ENCODE results near the gene DDI2.
"Not testable (repeated sequence)": the region's sequence is repeated elsewhere in the genome, so short reads cannot be mapped to it uniquely, and the experiment has no call there.

DDI2 gene

DNA sequence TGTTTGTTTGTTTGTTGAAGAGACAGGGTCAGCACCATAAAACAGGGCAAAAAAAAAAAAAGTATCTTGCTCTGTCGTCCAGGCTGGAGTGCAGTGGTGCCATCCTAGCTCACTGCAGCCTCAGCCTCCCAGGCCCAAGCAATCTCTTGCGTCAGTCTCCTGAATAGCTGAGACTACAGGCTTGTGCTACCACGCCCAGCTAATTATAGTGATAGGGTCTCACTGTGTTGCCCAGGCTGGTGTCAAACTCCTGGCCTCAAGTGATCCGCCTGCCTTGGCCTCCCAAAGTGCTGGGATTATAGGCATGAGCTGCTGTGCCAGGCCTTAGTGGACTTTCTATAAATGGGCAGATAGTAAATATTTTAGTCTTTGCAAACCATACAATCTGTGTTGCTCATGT lies 19.2 kb downstream of the DDI2 start:
- no peak for DNase-seq (ENCODE audit: low spot score)

DNA sequence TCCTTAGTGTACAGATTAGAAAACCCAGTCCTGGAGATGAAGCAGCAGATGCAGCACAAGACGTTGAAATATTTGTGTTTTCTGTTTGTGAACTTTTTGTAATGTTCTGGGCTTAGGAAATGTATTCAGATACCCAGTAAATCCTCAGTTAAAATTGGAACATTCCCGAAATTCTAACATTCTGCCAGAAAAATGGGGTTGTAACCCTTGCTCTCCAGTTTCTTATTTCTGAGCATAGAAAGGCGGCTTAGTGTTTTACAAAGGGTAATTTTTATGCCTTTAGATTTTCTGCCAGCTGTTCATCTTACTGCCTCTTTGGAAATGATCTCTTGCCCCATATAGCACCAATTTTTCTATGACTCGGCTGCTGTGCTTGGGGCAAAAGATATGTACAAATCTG lies 20.6 kb downstream of the DDI2 start:
- DNase-seq (ENCODE audit: low spot score) = no peak

DNA sequence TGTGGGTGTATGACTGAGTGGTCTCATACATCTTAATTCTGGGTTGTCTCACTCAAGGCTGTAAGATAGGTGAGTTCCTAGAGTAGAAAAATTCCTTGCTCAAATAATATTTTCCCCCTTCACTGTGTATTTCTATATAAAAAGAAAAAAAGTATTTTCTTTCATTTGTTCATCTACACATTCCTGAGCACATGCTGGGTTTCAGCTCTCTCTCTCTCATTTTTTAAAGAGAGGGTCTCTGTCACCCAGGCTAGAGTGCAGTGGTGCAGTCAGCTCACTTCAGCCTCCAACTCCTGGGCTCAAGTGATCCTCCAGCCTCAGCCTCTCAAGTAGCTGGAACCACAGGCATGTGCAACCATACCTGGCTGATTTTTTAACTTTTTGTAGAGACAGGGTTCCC lies 22.0 kb downstream of the DDI2 start:
- no peak for DNase-seq (ENCODE audit: low spot score)

DNA sequence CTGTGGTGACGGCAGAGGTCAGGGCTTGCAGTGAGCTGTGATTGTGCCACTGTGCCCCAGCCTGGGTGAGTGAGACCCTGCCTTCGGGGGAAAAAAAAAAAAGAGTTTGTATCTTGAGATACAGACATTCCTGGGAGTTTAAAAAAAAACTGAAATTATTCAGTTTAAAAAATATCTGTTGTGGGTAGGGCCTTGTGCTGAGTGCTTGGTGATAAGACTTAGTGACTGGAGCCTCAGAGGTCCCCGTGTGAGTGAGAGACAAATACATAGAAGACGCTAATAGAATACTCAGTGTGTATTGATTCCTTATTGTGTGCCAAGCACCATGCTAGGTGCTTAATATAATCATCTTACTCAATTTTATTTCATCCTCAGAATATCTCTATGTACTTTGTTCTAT lies 22.7 kb downstream of the DDI2 start:
- no peak for DNase-seq (ENCODE audit: low spot score)

DNA sequence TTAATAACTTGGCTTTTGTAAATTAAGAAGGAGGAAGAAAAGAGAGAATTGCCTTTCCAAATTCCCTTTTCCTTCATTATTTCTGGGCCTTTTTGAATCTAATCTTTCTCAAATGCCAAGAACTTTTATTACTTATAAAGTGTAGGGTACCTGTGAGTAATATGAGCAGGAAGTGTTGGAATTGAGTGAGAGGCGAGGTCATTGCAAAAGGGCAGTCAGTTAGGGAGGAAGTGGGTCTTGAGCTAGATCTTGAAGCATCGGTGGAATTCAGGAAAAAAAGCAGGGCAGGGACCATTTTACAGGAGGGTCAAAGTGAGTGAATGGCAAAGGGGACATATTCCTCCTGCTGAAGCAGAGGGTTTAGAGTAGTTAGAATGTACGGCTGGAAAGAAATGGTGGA lies 23.4 kb downstream of the DDI2 start:
- no peak for DNase-seq (ENCODE audit: low spot score)

DNA sequence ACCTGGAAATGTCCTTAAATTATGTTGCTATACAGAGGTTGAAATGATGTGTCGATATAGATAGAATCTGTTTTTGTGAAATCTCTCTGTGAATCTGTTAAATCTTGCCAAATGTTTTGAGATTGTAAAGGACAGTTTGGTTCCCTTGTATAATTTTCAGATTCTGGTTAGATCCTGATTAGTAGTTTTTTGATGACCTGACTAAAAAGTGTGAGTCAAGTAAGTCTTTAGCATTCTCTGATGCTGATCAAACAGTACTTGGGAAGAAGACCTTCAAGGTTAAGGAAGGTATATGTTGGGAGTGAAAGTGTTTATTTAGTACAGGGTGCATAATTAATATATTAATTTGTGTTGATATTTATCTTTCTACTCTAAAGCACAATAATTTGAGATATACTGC lies 32.7 kb downstream of the DDI2 start:
- DNase-seq (ENCODE audit: low spot score) = no peak

DNA sequence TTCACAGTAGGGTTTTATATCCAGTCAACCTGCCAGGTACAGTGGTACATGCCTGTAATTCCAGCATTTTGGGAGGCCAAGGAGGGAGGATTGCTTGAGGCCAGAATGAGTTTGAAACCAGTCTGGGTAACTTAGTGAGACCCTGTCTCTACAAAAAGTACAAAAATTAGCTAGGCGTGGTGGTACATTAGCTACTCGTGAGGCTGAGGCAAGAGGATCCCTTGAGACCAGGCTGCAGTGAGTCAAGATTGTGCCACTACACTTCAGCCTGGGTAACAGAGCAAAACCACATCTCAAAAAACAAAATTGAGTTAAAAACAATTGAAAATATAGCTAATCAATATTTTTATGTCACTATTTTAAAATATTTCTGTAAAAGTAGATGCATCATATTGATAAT lies 33.2 kb downstream of the DDI2 start:
- no peak for DNase-seq (ENCODE audit: low spot score)

DNA sequence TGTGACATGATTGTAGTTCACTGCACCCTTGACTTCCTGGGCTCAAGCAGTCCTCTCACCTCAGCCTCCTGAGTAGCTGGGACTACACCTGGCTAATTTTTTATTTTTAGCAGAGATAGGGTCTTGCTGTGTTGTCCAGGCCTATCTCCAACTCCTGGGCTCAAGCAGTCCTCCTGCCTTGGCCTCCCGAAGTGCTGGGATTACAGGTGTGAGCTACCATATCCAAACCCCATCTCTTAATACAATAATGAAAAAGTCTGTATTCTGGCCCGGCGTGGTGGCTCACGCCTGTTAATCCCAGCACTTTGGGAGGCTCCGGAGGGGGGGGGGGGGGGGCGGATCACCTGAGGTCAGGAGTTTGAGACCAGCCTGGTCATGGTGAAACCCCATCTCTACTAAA lies 34.9 kb downstream of the DDI2 start:
- DNase-seq (ENCODE audit: low spot score) = not testable (repeated sequence)

DNA sequence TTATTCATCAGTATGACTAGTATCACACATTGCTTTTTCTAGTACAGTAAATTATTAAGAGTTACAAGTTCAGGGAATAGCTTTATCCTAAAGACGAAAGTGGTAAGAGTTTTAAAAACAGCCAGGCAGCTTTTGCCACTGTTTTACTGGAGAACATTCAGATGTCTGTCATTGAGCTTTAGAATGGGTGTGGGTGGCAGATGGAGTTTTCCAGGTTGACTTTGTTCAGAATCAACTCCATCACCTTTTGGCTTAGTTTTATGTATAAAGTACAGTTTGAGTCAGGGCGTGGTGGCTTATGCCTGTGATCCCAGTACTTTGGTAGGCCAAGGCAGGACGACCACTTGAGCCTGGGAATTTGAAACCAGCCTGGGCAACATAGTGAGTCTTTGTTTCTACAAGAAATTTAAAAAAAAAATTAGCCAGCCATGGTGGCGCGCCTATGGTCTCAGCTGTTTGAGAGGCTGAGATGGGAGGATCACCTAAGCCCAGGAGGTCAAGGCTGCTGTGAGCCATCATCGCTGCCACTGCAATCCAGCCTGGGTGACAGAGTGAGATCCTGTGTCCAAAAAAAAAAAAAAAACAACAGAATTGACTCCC lies 36.9 kb downstream of the DDI2 start:
- DNase-seq (ENCODE audit: low spot score) = no peak

DNA sequence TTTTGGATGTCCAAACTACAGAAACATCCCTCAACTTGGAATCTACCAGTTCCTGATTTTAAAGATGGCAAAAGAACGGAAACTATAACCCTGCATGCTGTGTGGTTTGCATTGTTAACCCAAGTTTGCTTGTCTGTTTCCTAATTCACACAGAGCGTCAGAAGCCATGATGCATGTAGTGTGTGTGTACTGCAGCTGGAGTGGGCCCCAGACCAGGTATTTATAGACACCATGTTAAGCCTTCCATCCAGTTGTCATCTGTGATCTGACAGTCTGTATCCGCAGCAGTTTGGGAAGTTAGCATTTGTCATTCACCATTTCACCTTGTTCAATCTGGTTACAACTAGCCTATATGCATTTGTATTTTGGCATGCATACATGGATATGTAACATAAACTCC lies 39.2 kb downstream of the DDI2 start:
- DNase-seq (ENCODE audit: low spot score) = no peak

DNA sequence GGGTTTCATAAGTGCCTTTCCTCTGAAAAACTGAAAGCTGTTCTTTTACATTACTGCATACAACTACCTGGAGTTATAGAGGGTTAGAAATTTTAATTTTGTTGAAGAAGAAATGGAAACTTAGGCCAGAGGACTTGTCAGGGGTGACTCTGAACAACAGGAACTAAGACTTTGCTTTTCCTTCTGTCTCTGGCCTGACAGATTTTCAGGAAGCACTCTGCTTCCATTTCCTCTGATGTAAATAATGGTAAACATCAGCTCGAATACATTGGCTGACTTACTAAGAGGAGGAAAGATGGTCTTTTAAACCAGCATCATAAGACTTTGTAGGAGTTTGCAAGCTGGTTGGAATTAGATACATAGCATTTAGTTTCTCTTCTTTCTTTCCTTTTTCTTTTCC lies 39.8 kb downstream of the DDI2 start:
- DNase-seq (ENCODE audit: low spot score) = no peak

DNA sequence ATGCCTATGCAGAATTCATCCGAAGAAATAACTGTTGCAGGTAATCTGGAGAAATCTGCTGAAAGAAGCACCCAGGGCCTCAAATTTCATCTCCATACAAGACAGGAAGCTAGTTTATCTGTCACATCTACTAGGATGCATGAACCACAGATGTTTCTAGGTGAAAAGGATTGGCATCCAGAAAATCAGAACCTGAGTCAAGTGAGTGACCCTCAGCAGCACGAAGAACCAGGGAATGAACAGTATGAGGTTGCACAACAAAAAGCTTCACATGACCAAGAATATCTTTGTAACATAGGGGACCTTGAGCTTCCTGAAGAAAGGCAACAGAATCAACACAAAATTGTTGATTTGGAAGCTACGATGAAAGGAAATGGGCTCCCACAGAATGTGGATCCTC lies 42.9 kb downstream of the DDI2 start:
- no peak for DNase-seq (ENCODE audit: low spot score)

DNA sequence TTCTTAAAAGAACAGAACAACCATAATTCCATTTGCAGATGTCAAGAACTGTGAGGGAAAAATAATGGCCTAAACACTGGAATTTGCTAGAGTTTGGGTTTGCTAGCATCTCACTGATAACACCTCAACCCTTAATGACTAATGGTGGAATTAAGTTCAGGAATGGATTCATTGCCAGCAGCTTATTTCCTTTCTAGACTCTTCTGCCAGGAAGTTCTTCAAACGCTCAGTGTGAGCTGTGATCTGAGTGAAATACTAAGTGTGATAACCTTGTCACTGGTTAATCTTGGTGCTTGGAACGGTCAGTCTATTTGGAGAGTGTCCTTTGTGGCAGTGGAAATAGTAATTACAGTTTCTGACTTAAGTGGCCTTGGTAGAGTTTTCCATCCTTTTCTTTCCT lies 45.2 kb downstream of the DDI2 start:
- no peak for DNase-seq (ENCODE audit: low spot score)

DNA sequence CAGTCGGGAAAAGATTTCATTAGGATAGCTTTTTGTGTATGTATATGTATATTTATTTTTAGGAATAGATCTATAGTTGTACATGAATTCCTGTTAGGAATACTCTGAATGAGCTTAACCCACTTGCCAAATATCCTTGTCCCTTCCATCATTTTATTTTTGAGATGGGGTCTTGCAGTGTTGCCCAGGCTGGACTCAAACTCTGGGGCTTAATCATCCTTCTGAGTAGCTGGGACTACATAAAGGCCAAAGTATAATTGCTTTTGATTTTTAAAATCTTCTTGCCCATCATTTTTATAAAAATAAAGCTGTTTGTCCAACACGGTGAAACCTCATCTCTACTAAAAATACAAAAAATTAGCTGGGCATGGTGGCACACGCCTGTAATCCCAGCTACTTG lies 46.7 kb downstream of the DDI2 start:
- no peak for DNase-seq (ENCODE audit: low spot score)

DNA sequence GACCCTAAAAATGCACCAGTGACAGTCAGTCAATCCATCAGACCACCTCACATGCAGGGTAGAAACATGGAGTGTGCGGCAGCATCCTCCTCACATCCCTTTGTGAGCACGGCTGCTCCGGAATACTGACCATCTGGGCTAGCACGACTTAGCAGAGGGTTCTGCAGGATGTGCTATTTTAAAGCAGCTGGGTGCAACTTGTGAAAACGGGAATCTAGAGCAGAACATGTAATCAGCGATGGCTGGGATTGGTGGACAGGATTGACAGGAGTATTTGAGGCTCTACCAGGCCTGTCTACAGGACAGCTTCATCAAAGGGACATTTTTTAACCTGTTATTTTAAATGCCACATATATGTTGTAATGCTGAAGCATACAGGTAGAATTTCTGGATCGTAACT lies 50.1 kb downstream of the DDI2 start:
- DNase-seq (ENCODE audit: low spot score) = no peak

DNA sequence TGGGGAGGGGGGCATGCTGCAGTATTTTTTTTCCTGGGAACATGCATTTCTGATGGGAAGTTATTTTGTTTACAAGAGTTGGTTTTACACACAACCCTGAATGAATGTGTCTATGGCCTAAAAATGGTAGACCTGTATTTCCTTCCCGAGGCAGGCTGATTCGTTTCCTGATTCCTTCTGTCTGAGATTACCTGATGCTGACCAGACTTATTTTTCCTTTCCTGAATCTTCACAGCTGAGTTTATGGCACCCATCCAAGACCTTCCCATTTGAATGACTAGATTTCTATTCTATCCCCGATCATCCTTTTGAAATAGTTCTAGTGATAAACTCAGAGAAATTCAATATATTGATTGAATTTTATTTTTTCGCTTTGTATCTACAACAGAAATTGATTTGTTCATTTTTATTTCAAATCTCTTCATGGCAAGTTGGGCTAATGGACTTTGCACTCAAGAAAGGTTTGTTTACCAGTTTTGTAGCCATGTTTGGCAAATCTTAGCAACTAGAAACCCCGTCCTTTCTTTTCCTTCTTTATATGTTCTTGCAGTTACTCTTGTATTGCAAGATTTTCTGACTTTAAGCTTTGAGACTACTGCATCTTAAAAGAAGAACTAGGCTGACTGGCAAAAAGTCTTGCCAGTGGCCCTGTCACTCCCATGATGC lies 51.0 kb downstream of the DDI2 start:
- no peak for DNase-seq (ENCODE audit: low spot score)

DNA sequence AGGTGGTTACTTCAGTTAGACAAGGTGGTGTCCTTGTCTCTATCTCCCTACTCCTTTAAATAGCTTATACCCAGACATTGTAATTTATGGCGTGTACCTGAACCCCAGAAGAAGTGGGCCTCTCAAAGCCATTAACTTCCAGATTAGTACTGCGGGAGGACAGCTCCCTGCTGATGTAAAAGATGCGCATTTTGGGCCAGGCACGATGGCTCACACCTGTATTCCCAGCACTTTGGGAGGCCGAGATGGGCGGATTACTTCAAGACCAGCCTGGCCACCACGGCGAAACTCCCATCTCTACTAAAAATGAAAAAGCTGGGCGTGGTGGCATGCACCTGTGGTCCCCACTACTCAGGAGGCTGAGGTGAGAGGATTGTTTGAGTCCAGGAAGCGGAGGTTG lies 51.8 kb downstream of the DDI2 start:
- no peak for DNase-seq (ENCODE audit: low spot score)

DNA sequence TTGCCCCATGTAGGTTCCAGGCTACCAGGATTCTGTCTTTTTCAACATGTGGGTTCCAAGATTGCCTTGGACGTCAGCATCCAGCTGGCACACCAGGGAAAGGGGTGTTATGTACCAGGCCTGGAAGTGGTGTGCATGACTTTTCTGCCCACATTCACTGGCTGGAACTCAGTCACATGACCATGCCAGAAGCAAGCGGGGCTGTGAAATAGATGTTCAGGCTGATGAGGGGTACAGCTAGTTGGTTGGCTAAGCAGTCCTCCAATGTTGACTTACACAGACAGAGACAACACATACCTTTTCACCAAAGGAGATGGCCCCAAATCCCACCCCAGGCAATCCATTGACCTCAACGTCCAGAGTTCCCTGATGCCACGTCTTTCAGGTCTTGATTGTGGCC lies 52.6 kb downstream of the DDI2 start:
- DNase-seq (ENCODE audit: low spot score) = no peak

DNA sequence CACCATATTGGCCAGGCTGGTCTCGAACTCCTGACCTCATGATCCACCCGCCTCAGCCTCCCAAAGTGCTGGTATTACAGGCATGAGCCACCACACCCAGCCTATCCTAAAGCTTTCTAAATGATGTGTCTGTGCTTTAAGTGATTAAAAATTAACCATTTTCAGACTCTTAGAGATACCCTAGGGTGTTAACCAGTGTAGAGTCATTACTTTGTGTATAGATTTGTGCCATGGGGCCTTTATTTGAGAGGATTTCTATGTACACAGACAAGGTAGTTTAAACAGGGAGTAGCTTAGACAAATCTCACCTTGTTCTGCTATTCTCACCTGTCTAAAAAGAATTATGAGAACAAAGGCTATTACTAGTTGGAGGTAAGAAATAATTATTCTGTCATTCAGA lies 54.2 kb downstream of the DDI2 start:
- no peak for DNase-seq (ENCODE audit: low spot score)

DNA sequence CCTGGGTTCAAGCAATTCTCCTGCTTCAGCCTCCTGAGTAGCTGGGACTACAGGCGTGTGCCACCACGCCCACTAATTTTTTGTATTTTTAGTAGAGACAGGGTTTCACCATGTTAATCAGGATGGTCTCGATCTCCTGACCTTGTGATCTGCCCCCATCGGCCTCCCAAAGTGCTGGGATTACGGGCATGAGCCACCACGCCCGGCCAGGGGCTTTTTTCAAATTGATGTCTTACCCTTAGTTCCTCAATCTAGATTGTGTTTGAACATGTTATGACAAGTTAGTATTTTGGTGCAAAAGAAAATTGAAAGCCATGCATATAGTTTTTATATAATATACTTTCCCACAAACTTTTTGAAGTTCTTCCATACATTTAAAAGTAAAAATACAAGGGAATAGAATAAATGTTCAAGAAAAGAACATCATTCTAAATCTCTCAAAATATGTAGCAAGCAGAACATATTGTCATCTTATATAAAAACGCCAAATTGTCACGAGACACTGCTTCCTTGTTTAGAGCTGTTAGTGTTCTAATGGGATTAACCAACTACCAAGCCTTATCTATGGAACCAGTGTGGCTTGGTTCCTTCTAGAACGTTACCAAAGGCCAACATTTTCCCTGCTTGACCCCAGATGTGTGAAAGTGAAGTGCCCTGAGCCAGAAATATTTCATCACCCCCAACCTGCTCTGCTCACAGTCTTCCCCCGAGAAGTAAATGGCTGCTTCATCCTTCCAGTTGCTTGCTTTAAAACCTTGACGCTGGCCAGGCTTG lies 57.3 kb downstream of the DDI2 start:
- no peak for DNase-seq (ENCODE audit: low spot score)

DNA sequence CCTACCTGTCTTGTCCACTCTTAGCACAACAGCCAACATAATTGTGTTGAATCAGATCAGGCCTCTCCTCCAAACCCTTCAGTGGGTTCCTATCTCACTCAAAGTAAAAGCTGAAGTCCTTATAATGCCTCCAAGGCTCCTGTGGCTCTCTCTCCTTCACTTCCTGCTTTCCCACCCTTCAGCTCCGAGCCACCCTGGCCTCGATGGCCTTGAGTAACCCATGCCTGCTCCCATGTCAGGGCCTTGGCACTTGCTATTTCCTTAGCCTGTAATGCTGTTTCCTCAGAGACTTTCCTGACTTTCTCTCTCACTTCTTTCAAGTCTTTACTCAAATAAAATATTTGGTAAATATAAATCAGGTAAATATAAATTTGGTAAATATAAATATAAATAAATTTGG lies 58.8 kb downstream of the DDI2 start:
- DNase-seq (ENCODE audit: low spot score) = no peak

DNA sequence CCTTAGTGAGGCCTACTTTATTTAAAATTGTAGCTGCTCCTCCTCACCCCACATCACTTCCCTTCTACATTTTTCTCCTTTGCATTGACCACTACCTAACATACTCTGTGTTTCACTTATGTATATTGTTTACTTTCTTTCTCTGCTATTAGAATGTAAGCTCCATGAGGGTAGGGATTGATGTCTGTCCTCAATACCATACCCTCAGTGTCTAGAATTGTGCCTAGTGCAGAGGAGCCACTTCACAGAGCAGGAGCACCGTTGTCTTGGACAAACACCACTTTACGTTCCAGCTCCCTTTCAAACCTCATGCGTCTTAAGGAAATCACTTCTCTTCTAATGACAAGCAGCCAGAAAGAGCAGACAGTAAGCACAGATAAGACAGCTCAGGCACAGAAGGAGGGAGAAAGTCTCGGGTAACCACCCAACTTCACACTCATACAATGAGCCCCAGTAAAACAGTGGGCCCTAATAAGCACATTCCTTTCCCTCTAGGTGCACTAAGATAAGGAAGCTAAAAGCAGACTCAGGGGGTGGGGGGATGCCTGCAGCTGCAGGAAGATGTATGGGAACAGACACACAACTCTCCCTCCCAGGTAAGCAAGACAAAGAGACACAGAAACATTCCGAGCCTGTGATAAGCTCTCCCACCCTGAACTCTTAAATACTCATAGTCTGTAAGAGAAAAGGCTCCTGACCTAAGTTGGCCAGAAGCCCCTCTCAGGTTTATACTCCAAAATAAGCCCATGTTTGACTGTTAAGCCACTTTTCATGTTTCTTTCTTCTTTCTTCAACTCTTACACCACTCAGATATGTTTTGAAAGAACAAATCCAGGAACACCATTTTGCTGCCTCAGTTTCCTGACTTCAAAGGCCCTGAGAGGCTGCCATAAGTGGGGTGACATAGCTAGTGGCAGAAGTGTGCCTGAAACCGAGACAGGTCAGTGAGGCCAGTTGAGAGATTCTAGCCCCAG lies 59.7 kb downstream of the DDI2 start:
- DNase-seq (ENCODE audit: low spot score) = no peak
